Occipital lobe (tissue), 2 donors: ENCODE data around the gene AP5Z1. TPM values are rescaled to one million over a fixed set of nuclear protein-coding genes. Genes with fewer than 3 reads are reported as not detected.

ENCODE experiments used
- DNase-seq: peaks from one replicate; lab custom pipeline; 2025; lab: John Stamatoyannopoulos, UW
- total RNA-seq: library from RNA; depleted of rRNA; stranded (reverse); fragments of >200 nt; gene quantifications from one replicate; pipeline ENCODE4 v1.2.3, GENCODE V29; 2014

AP5Z1 gene
- total RNA-seq, 1 donor from 2014 or later: 14.7 TPM

- DNase-seq: no peak
Observed at GRCh38 chr7:4820967-4821471, 45.6 kb downstream of the AP5Z1 start.

- DNase-seq: no peak
Observed at GRCh38 chr7:4822677-4823076, 47.3 kb downstream of the AP5Z1 start.

GRCh38 chr7:4823441-4824119, 48.2 kb downstream of the AP5Z1 start:
- DNase-seq: no peak

- no peak for DNase-seq
Observed at GRCh38 chr7:4824120-4824775, 48.8 kb downstream of the AP5Z1 start.

GRCh38 chr7:4825081-4825480, 49.7 kb downstream of the AP5Z1 start:
- no peak for DNase-seq

- no peak for DNase-seq
Observed at GRCh38 chr7:4828720-4829383, 53.4 kb downstream of the AP5Z1 start.

- no peak for DNase-seq
Observed at GRCh38 chr7:4830176-4830575, 54.8 kb downstream of the AP5Z1 start.

- DNase-seq: no peak
Observed at GRCh38 chr7:4831723-4832495, 56.5 kb downstream of the AP5Z1 start.

GRCh38 chr7:4832711-4833110, 57.3 kb downstream of the AP5Z1 start:
- DNase-seq: no peak

GRCh38 chr7:4833176-4833575, 57.8 kb downstream of the AP5Z1 start:
- no peak for DNase-seq

- no peak for DNase-seq
Observed at GRCh38 chr7:4833691-4834600, 58.5 kb downstream of the AP5Z1 start.

GRCh38 chr7:4834601-4835397, 59.4 kb downstream of the AP5Z1 start:
- DNase-seq: no peak

GRCh38 chr7:4835398-4836205, 60.2 kb downstream of the AP5Z1 start:
- DNase-seq: no peak

- no peak for DNase-seq
Observed at GRCh38 chr7:4836206-4836661, 60.8 kb downstream of the AP5Z1 start.

- DNase-seq: no peak
Observed at GRCh38 chr7:4837041-4837802, 61.8 kb downstream of the AP5Z1 start.

GRCh38 chr7:4837803-4838625, 62.6 kb downstream of the AP5Z1 start:
- DNase-seq: no peak

- no peak for DNase-seq
Observed at GRCh38 chr7:4838626-4839334, 63.4 kb downstream of the AP5Z1 start.
